H7 (cell line): ENCODE results near the gene KCNH4. TPM values are rescaled to one million over a fixed set of nuclear protein-coding genes. Genes with fewer than 3 reads are reported as not detected.
A peak's percentile ranks its signal among the peaks of the same experiment; 100 is the strongest.

Source experiments
- DNase-seq: peaks from one replicate; pipeline ENCODE4 v3.0.0; 2012
- H3K27me3 ChIP-seq: 2 replicates; pipeline ENCODE4 v1.6.0; 2011; ENCODE audit warnings: mild to moderate bottlenecking, low read length; ENCODE audit not compliant: control insufficient read depth, insufficient read depth
- H3K36me3 ChIP-seq: replicated peaks from 2 replicates; pipeline ENCODE4 v1.5.1; 2011; ENCODE audit warnings: low read length; ENCODE audit not compliant: control insufficient read depth, insufficient read depth
- H3K4me3 ChIP-seq: 2 replicates; pipeline ENCODE4 v1.5.1; 2011; ENCODE audit warnings: low read depth, mild to moderate bottlenecking, control low read depth, low read length, moderate library complexity; ENCODE audit not compliant: insufficient read depth
- total RNA-seq: library from RNA; depleted of rRNA; stranded (reverse); fragments of >200 nt; shearing (Covaris generic); gene quantifications from 2 replicates; pipeline ENCODE4 v1.2.3, GENCODE V29; 2014

Gene KCNH4
- total RNA-seq, 1 experiment from 2014 or later: 0.10 TPM

- Histone ChIP-seq H3K27me3 (no peaks in the 10 kb centered on the region), H3K4me3 (no peak overlapping the region), H3K36me3 (peaks cover 26% of the 10 kb centered on the region)
- no peak for DNase-seq
Observed at GRCh38 chr17:42129109-42129837, 51.7 kb downstream of the KCNH4 start.

DNA sequence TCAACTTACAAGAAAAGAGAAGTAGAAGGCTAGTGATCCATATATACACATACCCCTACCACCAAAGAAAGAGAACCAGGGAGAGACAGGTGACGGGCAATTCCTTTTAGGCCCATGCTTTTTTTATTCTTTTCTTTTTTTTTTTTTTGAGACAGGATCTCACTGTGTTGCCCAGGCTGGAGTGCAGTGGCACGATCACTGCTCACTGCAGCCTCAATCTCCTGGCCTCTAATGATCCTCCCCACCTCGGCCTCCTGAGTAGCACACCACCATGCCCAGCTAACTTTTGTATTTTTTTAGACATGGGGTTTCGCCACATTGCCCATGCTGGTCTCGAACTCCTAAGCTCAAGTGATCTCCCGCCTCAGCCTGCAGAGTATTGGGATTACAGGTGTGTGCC, 53.5 kb downstream of the KCNH4 start:
- Histone ChIP-seq H3K27me3 (no peaks in the 10 kb centered on the region), H3K36me3 (peaks cover 26% of the 10 kb centered on the region), H3K4me3 (no peak overlapping the region)
- DNase-seq: no peak

DNA sequence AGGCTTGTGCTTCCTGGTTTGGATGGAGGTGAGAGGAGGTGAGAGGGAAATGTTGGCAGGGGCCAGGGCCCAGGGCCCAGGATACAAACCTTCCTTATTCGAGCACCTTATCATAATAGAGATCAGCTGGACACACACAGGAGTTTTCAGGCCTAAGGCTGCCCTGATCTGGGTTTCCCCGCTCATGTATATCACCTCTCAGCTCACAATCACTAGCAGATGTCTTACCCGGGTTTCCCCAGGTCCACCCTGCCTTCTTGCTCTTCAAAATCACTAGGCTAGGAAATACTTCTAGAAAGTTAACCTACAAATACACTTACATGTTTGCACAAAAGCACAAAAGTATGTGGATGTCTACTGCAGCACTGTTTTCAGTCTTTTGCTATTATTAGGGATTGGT, 54.1 kb downstream of the KCNH4 start:
- Histone ChIP-seq H3K27me3 (no peaks in the 10 kb centered on the region), H3K36me3 (peaks cover 26% of the 10 kb centered on the region), H3K4me3 (no peak overlapping the region)
- no peak for DNase-seq

DNA sequence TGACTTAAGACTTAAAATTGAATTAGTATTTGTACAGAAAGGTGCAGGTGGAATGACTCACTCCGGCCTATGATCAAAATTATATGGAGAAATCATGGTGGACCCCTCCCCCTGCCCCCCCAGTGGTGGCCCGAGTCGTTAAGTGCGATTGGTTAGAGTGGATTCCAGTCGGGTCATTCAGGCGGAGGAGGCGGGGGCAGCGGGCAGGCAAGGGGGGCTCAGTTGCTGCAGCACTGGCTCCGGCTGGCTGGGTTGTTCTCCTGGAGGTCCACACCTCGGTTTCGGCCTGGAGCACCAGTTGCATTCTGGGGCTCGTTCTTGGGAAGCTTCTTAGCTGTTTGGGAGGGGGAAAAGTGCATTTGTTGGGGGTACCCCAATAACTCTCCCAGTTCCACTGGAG, 55.4 kb downstream of the KCNH4 start:
- DNase-seq: no peak
- peaks cover 26% of the 10 kb centered on the region for H3K36me3 ChIP-seq
- H3K27me3 ChIP-seq: no peaks in the 10 kb centered on the region
- H3K4me3 ChIP-seq: no peak overlapping the region

GRCh38 chr17:42124256-42124655, 56.7 kb downstream of the KCNH4 start:
- no peak for DNase-seq
- no peak overlapping the region for H3K4me3 ChIP-seq
- H3K27me3 ChIP-seq: no peaks in the 10 kb centered on the region
- peaks cover 21% of the 10 kb centered on the region for H3K36me3 ChIP-seq

GRCh38 chr17:42122371-42123303, 58.3 kb downstream of the KCNH4 start, which contains the start of gene HSPB9:
Gene HSPB9 (plus strand): TSS chr17:42122804. CDS start chr17:42122851, 47 bp downstream.
- Histone ChIP-seq H3K36me3 (peaks cover 17% of the 10 kb centered on the region), H3K4me3 (peak within 1 kb of the TSS; percentile 25), H3K27me3 (no peaks in the 10 kb centered on the region)
- DNase-seq: peak; percentile 95

- H3K36me3 ChIP-seq: peaks cover 14% of the 10 kb centered on the region
- peak within 1 kb of the TSS; percentile 44 for H3K4me3 ChIP-seq
- peak; percentile 98 for DNase-seq
- H3K27me3 ChIP-seq: no peaks in the 10 kb centered on the region
Observed at GRCh38 chr17:42120770-42121769, 59.9 kb downstream of the KCNH4 start, which contains the start of gene KAT2A. Gene KAT2A (minus strand): TSS chr17:42121367. CDS start chr17:42121304, 63 bp downstream.

- Histone ChIP-seq H3K4me3 (peak overlapping the region; percentile 44), H3K27me3 (no peaks in the 10 kb centered on the region), H3K36me3 (peaks cover 14% of the 10 kb centered on the region)
- DNase-seq: no peak
Observed at GRCh38 chr17:42120161-42120769, 60.7 kb downstream of the KCNH4 start.

GRCh38 chr17:42119301-42119700, 61.6 kb downstream of the KCNH4 start:
- H3K4me3 ChIP-seq: no peak overlapping the region
- H3K27me3 ChIP-seq: no peaks in the 10 kb centered on the region
- H3K36me3 ChIP-seq: peaks cover 16% of the 10 kb centered on the region
- no peak for DNase-seq

DNA sequence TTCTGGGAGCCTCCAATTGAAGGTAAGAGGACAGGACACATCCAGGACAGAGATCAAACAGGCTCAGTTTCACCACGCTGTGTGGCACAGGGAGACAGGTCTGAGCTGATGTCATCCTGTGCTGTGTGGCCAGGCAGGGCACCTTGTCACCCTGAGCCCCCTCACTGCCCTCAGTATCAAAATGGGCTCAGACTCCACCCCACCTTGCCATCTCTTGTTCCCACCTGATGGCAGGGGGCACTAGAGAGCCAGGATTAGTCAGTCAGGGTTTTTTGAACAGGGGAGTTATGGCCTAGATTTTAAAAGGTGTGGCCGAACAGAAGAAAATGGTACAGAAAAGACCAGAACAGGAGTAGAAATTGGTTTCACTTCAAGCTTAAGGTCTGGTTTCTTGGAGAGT, 62.4 kb downstream of the KCNH4 start:
- Histone ChIP-seq H3K4me3 (no peak overlapping the region), H3K27me3 (no peaks in the 10 kb centered on the region), H3K36me3 (peaks cover 16% of the 10 kb centered on the region)
- DNase-seq: peak; percentile 84

DNA sequence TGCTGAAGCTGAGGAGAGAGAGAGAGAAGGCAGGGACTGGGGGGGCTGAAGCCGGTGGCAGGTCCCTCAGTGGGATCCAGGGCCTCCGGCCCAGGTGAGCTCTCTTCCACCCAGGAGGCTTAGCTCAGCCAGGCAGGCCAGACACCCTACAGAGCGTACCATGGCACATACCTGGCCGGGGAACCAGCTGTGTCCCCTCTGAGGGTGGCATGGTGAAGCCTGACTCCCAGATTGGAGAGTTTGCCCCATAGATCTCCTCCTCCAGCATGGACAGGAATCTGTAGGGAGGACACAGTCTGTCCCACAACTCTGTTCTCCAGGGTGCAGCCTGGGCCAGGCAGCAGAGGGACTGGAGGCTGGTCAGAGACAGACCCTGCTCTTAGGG, 62.8 kb downstream of the KCNH4 start:
- Histone ChIP-seq H3K27me3 (no peaks in the 10 kb centered on the region), H3K4me3 (no peak overlapping the region), H3K36me3 (peaks cover 16% of the 10 kb centered on the region)
- no peak for DNase-seq

DNA sequence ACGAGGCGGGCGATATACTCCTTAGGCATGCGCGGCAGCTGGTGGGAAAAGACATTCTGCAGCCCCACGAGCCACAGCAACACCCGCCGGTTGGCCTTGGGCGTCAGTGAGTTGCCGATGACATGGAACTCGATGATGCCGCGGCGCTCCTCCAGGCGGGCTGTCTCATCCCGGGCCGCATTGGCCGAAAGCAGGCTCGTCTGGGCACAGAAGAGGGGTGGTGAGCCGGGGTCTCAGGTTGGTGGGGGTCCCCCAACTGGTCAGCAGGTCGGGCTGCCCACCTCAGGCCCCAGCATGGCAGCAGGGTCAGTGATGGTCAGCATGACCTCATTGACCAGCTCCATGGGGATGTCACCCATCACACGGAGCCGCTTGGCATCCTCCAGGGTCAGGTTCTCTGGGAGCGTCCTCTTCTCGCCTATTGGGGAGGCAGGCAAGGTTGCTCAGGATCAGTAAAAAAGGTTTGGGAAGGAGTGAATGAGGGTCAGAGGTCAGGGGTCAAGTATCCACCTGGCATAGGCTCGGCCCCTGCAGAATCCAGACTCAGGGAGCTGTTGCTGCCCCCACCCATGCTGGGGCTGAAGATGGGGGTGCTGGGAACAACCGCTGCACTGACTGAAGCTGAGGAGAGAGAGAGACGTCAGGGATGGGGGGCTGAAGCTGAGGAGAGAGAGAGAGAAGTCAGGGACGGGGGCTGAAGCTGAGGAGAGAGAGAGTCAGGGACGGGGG, 63.4 kb downstream of the KCNH4 start:
- Histone ChIP-seq H3K4me3 (no peak overlapping the region), H3K27me3 (no peaks in the 10 kb centered on the region), H3K36me3 (peaks cover 16% of the 10 kb centered on the region)
- peak; percentile 47 for DNase-seq

- peak; percentile 92 for DNase-seq
- no peak overlapping the region for H3K4me3 ChIP-seq
- H3K36me3 ChIP-seq: peaks cover 16% of the 10 kb centered on the region
- no peaks in the 10 kb centered on the region for H3K27me3 ChIP-seq
Observed at GRCh38 chr17:42116705-42117396, 64.1 kb downstream of the KCNH4 start.
